OCI-LY1 (cell line): ENCODE results near the gene LIMS1.

Source experiments
- CTCF ChIP-seq: fragments of 200-600 bp; sonication (generic), shearing (Covaris generic); IDR thresholded peaks from 2 replicates; pipeline ENCODE4 v1.5.1; 2017; ENCODE audit warnings: mild to moderate bottlenecking, antibody characterized with exemption, low read length, moderate library complexity, mixed read lengths
- EZH2 ChIP-seq: fragments of 200-600 bp; sonication (generic), shearing (Covaris generic); IDR thresholded peaks from 2 replicates; pipeline ENCODE4 v1.8.0; 2017; ENCODE audit warnings: borderline replicate concordance, mixed run types, mild to moderate bottlenecking, antibody characterized with exemption, low read length, moderate library complexity, mixed read lengths

DNA sequence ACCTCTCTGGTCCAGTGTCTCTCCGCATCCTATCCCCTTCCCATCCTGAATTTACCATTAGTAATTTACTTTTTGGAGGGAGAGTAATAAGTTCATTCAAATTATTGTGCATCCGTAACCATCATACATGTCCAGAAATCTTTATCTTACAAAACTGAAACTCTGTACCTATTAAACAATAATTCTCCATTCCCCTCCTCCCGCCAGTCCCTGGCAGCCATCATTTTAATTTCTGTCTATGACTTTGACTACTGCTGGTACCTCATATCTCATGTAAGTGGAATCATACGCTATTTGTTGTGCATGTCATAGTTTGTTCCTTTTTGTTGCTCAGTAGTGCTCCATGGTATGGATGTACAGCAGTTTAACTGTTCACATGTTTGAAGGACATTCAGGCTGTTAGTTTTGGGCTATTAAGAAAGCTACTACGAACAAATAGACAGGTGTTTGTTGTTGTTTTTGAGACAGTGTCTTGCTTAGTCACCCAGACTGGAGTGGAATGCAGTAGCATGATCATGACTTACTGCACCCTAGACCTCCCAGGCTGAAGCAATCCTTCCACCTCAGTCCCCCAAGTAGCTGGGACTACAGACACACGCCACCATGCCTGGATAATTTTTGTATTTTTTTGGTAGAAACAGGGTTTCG, 2.0 kb downstream of the LIMS1 start:
- no peak for TF ChIP-seq EZH2
- TF ChIP-seq CTCF, result no peak
